ENCODE results near the gene FARP2. TPM values are rescaled to one million over a fixed set of nuclear protein-coding genes. Genes with fewer than 3 reads are reported as not detected.
"Not testable (repeated sequence)": the region's sequence is repeated elsewhere in the genome, so short reads cannot be mapped to it uniquely, and the experiment has no call there.

Gene FARP2
- total RNA-seq, 4 donors from 2014 or later: 63.3 to 86.4 (median 66.0) TPM

DNA sequence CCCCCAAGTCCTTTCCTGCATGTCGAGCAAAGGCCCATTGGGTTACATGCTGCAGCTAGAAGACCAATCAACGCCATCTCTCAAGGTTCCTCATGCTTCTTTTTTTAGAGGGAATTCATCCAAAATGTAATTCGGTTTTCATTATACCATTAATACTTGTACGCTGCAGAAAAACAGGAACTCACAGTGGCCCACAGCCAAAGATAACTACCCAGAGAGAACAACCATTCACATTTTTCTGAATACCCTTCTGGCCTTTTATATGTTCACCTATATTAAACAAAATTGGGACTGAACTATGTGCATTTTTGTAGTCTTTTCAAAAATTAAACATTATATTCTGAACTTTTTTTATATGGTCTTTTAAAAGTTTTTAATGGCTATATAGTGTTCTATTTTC lies 25.8 kb downstream of the FARP2 start:
- 50 to 61% methylated on average over 4 of the region's 4 CpGs for WGBS, 2 donors
- H3K4me3 ChIP-seq (ENCODE audit: low read depth, poor library complexity, severe bottlenecking): no peak overlapping the region
- TF ChIP-seq, protein P1, sequence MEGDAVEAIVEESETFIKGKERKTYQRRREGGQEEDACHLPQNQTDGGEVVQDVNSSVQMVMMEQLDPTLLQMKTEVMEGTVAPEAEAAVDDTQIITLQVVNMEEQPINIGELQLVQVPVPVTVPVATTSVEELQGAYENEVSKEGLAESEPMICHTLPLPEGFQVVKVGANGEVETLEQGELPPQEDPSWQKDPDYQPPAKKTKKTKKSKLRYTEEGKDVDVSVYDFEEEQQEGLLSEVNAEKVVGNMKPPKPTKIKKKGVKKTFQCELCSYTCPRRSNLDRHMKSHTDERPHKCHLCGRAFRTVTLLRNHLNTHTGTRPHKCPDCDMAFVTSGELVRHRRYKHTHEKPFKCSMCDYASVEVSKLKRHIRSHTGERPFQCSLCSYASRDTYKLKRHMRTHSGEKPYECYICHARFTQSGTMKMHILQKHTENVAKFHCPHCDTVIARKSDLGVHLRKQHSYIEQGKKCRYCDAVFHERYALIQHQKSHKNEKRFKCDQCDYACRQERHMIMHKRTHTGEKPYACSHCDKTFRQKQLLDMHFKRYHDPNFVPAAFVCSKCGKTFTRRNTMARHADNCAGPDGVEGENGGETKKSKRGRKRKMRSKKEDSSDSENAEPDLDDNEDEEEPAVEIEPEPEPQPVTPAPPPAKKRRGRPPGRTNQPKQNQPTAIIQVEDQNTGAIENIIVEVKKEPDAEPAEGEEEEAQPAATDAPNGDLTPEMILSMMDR (IDR thresholded peaks at IDR 0.05): no peak
- TF ChIP-seq POLR2A (IDR thresholded peaks at IDR 0.05): no peak
- intact Hi-C loops (cut with DNase I; ENCODE audit: low total_unique reads): no loop called here
- no peak for DNase-seq (ENCODE audit: low spot score in 2 of 2)

DNA sequence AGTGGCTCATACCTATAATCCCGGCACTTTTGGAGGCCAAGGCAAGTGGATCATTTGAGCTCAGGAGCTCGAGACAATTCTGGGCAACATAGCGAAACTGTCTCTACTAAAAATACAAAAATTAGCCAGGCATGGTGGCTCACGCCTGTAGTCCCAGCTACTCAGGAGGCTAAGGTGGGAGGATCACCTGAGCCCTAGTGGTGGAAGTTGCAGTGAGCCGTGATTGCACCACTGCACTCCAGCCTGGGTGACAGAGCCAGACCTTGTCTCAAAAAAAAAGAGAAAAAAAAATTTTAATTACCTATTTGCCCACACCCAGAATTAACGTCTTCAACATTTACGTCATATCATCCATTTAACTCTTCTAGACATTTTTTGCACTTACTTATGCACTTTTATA lies 29.4 kb downstream of the FARP2 start:
- H3K4me3 ChIP-seq (ENCODE audit: low read depth, poor library complexity, severe bottlenecking); intact Hi-C loops (cut with DNase I; ENCODE audit: low total_unique reads); DNase-seq (ENCODE audit: low spot score in 2 of 2): not testable (repeated sequence)
- WGBS, 2 donors: 94% methylated on average over 7 of the region's 7 CpGs

DNA sequence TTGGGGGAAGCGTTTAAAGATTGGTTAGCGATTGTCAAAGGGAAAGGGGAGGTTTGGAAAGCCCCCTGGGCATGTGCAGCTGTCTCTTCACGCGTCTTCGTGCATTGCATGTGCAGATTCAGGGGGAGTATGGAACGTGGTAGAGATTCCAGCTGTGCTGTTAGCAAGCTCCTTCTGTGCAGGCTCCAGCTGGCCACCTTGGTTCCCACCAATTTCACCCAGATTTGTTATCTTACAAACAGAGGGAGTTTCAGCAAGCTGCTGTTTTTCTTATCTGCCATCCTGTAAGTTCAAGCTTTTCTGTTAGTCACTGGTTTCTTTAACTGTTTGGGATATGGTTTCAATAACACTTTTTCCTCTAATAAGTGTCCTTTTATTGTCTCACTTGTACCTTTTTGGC lies 30.4 kb downstream of the FARP2 start:
- TF ChIP-seq, protein P1 (IDR thresholded peaks at IDR 0.05): no peak
- no peak for TF ChIP-seq POLR2A (IDR thresholded peaks at IDR 0.05)
- H3K4me3 ChIP-seq (ENCODE audit: low read depth, poor library complexity, severe bottlenecking): no peak overlapping the region
- intact Hi-C loops (cut with DNase I; ENCODE audit: low total_unique reads): no loop called here
- 80 to 84% methylated on average over 6 of the region's 6 CpGs for WGBS, 2 donors
- DNase-seq (ENCODE audit: low spot score in 2 of 2): no peak

DNA sequence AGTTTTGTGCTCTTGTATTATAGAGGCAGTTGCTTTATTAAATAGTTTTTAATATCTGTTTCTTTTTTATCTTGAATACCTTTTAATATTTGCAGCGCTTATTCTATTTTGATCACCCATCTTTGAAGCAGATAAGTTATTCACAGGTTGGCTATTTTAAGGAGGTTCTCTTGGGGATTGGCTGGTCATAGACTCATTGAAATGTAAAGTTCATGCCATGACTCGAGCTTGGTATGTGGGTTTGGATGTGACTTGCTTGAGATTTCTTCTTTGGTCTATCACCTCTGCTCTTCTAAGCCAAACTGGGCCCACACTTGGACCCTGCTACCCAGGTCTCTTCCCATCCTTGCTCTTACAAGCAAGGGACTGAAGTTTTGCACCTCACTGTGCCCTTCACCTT lies 33.6 kb downstream of the FARP2 start:
- intact Hi-C loops (cut with DNase I; ENCODE audit: low total_unique reads): loop anchor here (5.0 kb wide), 1 partner anchor 307 kb away; no protein-coding TSS in a partner anchor
- TF ChIP-seq, protein P1 (IDR thresholded peaks at IDR 0.05): no peak
- TF ChIP-seq POLR2A (IDR thresholded peaks at IDR 0.05): no peak
- no peak overlapping the region for H3K4me3 ChIP-seq (ENCODE audit: low read depth, poor library complexity, severe bottlenecking)
- WGBS, 2 donors: 53 to 58% methylated on average over 2 of the region's 2 CpGs
- no peak for DNase-seq (ENCODE audit: low spot score in 2 of 2)

DNA sequence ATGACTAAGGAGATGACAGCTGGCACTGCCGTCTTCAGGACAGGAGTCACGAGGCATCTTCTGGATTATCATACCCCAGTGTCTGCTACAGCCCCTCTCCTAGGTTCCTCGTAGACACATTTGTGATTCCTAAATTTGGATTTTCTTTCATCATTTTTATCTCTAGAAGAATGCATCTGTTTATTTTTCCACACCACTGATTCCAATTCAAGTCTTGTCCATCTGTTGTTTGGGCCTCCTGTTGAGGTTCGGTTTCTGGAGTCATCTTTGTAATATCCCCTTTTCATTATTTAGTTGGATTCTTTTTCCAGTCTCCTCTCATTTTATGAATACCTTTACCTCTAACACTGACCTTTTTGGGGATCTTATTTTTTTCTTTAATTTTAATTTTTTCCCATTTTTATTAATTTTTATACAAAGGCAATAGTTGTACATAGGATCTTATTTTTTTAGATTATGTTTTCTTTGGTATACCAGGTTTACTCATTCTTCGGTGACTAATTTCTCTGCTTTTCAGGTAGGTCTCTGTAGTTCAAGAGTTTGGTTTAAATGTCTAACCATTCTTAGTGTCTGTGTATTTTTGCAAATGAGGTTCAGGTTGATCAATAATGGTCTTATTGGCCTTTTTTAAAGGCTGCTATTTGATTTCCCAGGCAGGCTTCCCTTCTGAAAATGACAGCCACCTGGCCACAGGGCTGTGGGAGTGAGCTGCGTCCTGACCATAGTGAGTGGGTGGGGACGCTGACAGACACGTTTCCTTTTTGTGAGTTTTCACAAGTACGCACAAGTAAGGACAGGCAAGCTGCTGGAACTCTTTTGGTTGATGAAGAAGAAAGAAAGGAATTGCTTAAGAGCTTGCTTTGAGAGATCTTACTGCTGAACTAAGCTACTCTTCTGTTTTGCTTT lies 34.5 kb downstream of the FARP2 start:
- DNase-seq (ENCODE audit: low spot score in 2 of 2): no peak
- H3K4me3 ChIP-seq (ENCODE audit: low read depth, poor library complexity, severe bottlenecking): no peak overlapping the region
- TF ChIP-seq POLR2A (IDR thresholded peaks at IDR 0.05): no peak
- TF ChIP-seq, protein P1 (IDR thresholded peaks at IDR 0.05): no peak
- intact Hi-C loops (cut with DNase I; ENCODE audit: low total_unique reads): loop anchor here (5.0 kb wide), 1 partner anchor 308 kb away; no protein-coding TSS in a partner anchor
- WGBS, 2 donors: 64 to 75% methylated on average over 9 of the region's 9 CpGs

DNA sequence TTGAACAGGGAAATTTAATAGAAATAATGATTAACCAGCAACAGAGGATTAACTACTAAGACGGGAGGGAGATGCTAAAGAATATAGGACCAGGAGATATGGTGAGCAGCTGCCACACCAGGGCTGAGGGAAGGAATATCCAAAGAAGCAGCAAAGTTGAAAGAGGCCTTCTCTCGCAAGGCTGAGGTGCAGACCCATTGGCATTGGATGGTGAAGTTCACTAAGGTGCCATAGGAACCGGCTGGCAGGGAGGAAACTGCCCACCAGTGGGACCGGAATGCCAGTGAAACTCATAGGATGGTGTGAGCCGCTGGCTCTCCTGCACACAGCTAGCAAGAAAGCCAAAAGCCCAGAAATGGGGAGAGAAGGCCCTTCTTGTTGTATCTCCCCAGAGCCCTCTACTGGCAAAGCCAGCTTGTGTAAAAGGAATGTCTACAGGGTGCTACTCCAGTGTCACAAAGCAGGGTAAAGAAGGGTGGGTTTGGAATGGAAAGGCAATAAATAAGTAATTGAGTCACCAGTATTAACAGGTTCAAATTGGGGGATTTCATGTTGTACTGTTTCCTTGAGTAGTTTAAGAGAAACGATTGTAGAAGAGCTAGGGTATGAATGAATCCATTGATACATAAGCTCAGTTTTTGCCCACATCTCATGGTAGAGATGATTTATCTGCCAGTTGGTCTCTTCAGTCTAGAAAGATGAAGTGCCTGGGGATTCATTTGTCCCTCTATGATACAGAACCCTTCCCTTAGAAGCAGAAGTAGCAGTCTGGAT lies 36.0 kb downstream of the FARP2 start:
- DNase-seq (ENCODE audit: low spot score in 2 of 2): peak in 1 of 2 donors; percentile 77
- TF ChIP-seq POLR2A (IDR thresholded peaks at IDR 0.05): no peak
- TF ChIP-seq, protein P1 (IDR thresholded peaks at IDR 0.05): no peak
- intact Hi-C loops (cut with DNase I; ENCODE audit: low total_unique reads): loop anchor here (5.0 kb wide), 1 partner anchor 310 kb away; no protein-coding TSS in a partner anchor
- WGBS, 2 donors: 78 to 82% methylated on average over 6 of the region's 6 CpGs
- no peak overlapping the region for H3K4me3 ChIP-seq (ENCODE audit: low read depth, poor library complexity, severe bottlenecking)

DNA sequence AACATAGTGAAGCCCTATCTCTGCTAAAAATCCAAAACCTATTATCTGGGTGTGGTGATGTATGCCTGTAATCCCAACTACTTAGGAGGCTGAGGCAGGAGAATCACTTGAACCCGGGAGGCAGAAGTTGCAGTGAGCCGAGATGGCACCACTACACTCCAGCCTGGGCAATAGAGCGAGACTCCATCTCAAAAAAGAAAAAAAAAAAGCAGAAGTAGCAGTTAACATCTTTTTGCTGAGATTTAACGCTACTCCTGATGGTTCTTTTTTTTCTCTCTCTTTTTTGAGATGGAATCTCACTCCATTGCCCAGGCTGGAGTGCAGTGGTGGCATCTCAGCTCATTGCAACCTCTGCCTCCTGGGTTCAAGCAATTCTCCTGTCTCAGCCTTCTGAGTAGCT lies 36.7 kb downstream of the FARP2 start:
- intact Hi-C loops (cut with DNase I; ENCODE audit: low total_unique reads): loop anchor here (5.0 kb wide), 1 partner anchor 310 kb away; no protein-coding TSS in a partner anchor
- 87 to 93% methylated on average over 4 of the region's 4 CpGs for WGBS, 2 donors
- DNase-seq (ENCODE audit: low spot score in 2 of 2); H3K4me3 ChIP-seq (ENCODE audit: low read depth, poor library complexity, severe bottlenecking): not testable (repeated sequence)

Data from lower leg skin (tissue), 4 donors.